T1000 (cell line): Measurements from ENCODE around the gene LASP1.

Source experiments
- DNase-seq: peaks from one replicate; lab custom pipeline; 2025; ENCODE audit warnings: mixed read lengths; lab: John Stamatoyannopoulos, UW

The LASP1 gene

DNA sequence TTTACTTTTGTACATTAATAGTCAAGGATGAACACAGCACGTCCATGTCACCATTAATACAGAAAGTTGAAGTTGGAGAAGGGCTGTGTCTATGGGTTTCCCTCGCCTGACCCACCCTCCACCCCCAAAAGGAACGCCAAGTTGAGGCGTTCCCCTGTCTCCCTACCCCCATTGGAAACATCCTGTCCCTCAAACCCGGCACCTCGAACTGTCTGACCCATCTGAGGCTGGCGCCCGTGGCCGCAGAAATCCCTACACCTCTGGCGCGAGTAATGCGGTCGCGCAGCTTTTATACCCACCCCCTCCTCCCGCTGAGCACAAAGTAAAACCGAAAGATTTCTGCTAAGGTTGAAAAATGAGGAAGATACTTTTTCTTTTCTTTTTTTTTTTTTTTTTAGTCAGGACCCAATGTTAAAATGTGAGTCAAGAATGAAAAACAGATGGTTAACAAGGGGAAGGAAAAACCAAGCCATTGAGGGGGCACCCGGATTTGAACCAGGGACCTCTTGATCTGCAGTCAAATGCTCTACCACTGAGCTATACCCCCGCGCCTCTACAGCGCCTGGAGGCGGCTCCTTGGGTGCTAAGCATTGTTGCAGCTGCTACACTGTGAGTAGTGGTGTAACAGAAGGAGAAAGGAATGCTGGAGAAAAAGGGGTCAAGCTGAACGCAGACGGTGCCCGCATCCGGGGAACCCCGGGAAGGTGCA lies 887 bp upstream of the LASP1 start:
- peak; percentile 88 for DNase-seq

DNA sequence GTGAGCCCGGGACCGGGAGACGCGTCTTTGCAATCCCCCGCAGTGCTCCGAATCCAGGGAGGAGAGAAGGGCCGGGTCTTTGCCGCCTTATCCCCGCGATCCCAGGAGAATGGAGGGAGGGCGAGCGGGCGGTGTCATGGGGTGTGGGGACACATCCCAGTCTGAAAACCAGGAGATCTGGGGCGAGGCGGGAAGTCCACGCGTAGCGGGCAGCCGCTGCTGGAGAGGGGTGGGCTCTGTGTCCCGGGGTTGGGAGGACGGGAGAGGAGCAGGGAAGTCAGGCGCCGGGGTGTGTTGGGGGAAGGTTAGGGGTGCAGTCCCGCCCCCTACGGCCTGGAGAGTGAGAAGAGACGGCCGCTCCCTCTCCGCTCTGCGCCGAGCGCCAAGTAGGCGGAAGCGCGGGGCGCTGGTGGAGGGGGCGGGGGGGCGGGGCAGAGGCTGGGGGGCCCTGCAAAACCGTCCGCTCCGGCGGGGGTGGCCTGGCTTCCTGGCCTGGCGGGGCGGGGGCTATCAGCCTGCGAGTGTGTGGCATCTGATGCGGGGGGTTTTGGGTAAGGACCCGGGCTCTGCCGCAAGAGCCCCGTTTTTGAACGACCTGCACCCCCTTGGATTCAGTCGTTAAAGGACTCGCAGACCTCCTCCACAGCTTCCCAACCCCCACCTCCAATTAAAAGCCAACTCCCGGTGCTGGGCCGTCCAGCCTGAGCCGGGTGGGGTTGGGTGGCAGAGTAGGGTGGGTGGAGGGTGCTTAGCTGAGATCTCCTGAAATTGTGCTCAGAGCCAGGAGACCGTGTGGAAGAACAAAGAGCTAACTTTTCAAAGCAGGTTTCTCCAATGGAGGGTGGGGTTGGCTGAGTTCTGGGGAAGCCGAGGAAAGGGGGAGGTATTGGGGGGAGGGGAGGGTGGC lies 654 bp downstream of the LASP1 start:
- peak; percentile 46 for DNase-seq

DNA sequence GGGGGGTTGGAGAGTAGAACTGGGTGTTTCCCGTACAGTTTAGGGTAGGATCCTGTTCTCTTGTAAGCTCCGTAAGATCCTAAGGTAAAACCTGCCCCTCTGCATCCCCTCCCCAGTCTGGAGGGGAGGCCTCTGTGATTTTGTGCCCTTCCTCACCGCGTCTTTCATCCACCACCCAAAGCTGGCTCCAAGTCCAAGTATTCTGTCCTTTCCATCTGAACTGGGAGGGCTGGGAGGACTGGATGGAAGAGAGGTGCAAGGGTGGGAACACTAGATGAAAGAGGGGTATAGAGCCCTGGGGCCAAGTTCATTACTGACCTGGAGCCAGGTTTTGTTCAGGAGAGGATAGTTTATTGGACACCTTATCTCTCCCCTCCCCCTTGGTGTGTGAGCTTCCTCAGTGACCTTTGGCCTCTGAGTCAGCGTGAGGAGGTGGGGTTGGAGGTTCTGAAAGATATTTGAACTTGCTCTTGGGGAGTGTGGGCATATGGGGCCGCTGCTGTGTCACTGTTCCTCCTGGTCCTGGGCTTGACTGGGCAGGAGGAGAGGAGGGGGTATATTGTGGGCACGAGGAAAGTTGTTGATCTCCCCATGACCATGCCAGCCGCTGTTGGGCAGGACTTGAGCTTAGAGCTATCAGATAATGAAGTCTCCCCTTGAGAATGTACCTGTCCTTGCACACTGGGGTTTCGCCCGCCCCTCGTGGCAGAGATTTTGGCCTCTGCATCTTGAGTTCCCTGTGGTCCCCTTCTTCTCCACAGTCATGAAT lies 1.6 kb downstream of the LASP1 start:
- DNase-seq: peak; percentile 36

DNA sequence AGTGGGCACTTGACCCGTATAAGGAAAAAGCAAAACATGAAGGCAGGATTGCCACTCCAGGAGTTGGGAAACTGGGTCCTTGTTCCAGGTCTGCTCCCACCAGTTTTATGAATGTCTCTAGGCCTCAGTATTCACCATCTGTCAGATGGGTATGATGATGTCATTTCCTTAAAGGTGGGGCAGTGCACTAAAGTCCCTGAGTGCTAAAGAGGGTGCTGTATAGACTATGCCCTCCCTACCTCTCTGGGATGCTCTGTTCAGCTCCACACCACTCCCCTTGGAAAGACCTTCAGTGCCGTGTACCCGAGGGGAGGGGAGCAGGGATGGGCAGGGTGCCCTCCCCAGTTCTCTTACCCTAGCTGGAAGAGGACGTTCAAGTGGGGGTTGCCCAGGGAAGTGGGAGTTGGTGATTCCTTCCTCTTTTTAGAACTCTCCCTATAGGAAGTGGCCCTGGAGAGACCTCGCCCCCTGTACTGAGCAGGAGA lies 2.2 kb downstream of the LASP1 start:
- no peak for DNase-seq

DNA sequence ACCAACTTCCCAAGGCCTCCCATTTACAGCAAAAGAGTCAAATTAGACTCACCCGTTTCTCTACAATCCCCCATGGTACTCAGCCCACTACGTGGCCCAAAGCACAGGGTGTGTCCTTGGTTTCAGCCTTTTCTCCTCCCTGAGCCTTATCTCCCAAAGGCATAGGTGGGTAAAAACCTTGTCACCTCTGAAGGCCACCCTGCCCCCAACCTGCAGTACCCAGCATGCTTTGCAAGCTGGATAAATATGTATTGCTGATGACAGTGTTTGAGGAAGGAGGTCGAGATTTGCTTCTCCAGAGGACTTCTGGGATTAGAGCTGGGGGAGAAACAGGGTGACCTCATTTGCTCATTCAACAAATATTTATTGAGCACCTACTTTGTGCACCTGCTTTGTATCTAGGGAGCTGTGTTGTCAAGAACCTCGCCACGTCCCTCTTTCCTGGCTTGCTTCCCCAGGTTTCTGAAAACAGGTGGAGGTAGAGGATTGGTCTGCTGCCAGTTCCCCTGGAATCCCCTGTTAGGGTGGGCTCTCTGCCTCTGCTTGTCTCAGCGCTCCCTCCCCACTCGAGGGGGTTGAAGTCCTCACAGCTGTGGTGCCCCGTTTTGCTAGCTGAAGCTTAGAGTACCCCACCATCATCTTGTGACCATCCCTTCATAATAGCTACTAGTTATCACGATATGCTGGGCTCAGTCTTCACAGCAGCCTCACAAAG lies 3.0 kb downstream of the LASP1 start:
- no peak for DNase-seq

DNA sequence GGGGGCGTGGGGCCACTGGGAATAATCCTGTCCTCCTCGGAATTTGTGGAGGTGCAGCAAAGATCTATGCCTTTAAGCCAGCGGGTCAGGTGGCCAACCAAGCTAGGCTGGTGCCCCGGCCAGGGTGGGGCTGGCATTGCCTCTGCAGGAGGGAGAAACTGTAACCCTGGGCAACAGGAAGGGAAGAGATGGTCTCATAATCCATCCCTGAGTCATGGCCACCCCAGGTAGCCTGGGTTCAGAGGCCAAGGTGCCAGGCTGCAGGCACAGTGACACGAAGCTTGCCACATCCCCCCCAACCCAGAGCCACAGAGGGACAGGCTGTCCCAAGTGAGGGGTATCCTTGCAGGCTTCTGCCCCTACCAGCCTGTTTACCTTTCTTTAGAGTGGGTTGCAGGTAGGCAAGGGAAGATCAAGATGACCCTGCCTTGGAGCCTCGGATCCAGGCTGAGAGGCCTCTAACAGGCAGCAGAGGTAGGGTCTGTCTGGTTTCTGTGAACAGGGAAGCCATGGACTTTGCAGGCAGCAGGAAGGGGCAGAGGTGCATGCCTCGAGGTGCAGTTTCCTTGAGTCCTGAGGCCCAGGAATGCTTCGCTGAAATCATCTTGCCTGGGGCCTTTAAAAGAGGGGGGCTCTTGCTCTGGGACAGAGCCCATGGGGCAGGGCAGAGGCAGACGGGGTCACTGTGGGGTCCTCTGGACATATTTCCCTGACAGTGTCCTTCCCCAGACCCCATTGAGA lies 4.0 kb downstream of the LASP1 start:
- DNase-seq: peak; percentile 30

DNA sequence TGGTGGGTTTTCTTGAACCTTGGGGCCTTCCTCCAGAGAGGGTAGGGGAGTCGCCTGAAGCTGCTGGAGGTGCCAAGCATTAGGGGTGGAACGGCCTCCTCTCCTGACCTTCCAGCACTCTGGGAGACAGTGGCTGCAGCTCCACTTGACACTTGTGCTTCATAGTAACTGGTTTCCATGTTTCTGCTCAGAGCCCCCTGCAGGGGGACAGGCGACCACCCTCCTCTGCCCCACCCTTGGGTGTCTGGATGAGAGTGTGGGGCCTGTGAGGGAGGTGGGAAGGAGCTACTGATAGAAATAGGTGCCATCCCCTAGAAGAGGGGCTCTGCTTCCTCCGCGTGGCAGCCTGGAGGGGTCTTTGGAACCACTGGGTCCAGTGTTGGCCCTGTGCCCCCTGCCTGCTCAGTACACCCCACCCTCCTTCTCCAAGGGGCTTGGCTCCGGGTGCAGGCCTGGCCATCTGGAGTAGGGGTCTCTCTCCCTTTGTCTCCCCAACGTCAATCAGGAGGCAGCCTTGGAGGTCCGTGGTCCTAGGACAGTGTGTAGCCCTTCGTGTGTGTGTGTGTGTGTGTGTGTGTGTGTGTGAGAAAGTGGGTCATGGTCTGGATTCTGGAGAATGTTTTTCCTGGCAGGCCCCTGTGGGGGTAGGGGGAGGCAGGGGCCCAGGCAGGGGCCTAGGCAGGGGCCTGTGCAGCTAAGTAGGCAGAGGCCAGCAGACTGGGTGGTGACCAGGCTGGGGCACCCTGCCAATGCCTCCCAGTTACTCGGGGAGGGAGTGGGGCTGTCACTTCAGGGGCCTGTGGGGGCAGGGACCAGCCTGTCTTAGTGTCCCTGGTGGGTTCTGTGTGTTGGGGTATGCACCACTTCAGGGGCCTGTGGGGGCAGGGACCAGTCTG lies 4.9 kb downstream of the LASP1 start:
- no peak for DNase-seq

DNA sequence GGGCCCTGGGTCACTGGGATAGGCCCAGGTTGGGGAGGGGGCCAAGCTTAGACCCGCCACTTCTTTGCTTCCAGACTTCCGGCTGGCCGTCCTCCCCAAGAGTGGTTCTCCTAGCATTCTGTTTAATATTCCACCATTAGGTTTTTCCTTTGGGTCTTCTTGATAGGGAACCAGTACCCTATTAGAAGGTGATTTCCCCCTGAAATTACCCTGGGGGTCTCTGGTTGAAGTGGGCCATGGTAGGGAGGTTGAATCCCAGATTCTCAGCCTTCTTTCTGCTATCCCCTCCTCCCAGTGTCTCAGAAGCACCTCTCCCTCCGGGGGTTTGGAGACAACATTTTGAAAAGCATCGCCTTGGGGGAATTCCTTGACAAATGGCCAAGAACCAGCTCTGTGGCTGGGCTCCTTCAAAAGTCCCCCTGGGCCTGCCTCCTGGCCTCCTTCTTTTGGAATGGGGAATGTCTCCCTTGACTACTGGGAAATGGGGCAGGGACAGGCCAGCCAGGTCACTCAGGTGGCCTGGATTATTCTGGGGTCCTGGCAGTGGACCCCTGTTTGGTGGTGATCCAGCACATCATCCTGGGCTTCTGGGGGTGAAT lies 5.7 kb downstream of the LASP1 start:
- peak; percentile 48 for DNase-seq

DNA sequence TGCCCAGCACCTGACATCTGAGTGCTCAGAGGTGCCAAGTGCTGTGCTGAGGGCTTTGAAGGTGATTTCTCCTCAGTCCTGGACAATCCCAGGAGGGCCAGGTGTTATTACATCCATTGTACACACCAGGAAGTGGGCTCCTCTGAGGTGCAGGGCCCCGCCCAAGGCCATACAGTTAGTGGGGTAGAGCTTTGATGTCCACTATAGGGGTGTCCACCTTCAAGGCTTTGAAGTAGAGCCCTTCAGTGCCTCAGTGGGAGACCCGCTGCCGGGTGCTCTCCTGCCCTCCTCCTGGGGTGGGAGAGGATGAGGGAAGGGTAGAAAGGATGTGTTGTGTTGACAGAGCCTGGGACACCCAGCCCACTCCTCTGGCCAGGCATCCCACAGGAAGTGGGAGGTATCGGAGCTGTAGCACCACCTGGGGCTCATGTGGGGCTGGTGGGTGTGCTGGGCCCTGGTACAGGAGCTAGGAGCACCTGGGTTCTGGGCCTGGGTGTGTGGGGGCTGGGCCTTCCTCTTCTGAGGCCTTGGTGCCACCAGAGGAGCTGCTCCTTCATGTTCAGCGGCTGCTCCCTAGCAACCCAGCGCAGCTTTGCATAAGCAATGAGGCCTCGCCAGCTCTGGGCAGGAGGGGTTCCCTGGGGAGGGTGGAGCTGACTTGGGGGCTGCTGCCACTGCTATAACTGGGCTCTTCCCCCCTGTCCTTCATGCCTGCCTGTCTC lies 7.4 kb downstream of the LASP1 start:
- DNase-seq: no peak

DNA sequence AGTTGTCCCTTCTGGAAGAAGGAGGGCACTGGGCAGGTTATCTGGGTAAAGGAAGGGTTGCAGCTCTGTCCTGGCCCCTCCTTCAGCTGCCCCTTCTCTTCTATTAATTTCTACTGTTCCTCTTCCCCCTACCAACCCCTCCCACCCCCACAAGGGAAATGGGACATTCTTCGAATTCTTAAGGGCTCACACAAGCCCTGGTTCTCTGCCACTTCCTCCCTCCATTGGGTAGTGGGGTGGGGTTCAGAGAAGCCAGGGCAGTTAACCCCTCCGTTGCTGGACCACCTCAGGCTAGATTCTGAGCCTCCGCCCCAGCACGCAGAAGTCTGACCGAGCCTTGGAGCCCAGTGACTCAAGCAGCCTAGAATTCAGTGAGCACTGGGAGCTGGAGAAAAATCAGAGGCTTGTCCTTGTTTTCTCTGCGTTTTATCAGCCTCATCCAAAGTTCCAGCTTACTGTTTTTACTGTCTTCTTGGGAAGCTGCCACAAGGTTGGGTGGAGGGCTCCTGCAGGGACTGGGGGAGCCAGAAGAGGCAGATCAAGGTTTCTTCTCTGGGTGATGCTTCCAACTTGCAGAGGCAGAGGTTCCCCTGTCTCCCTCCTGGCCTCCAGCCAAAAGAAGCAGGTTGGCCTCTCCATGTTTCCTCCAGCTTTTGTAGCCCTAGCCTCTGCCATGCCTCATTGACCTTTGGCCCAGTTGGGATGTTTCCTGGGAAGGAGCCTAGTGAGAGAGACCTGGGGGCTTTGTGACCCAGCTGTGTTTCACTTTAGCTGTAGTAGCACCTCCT lies 10.2 kb downstream of the LASP1 start:
- DNase-seq: peak; percentile 82

DNA sequence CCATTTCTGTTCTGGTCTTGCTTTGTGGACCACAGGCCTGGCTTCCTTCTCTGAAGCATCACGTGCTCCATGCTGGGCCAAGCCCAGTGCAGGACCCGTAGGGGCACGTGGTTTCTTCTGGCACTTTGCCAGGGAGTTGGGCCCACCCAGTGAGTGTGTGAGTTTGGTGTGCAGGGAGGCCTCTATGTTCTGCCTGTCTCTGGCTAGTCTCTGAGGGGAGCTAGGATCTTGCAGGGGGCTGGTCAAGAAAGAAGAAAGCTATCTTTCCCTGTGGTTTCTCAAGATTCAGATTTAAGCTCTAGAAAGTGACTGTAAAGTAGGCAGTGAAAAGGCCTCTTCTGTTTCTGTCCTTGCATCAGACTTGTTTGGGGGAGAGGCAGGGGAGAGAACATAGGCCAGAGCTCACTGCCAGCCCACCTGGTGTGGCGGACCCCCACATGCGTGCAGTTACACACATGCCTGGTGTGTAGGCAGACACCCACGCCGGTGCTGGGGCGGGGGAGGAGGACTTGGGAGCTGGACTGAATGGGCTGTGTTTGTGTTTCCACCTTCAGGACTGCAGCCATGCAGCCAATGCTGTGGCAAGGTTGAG lies 11.8 kb downstream of the LASP1 start:
- no peak for DNase-seq

DNA sequence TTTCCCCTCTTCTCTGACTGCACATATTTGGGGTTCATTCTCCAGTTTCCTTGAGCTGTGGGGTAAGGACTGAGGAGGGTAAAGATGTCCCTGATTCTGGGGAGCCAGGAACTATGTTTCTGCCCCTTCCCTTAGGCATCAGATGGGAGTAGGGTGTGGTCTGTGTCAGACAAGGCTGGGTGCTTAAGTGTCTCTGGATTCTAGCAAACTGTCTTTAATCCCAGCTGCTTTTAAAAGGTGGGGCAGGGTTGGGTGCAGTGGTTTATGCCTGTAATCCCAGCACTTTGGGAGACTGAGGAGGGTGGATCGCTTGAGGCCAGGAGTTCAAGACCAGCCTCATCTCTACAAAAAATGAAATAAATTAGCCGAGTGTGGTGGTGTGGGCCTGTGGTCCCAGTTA lies 13.0 kb downstream of the LASP1 start:
- DNase-seq: no peak

DNA sequence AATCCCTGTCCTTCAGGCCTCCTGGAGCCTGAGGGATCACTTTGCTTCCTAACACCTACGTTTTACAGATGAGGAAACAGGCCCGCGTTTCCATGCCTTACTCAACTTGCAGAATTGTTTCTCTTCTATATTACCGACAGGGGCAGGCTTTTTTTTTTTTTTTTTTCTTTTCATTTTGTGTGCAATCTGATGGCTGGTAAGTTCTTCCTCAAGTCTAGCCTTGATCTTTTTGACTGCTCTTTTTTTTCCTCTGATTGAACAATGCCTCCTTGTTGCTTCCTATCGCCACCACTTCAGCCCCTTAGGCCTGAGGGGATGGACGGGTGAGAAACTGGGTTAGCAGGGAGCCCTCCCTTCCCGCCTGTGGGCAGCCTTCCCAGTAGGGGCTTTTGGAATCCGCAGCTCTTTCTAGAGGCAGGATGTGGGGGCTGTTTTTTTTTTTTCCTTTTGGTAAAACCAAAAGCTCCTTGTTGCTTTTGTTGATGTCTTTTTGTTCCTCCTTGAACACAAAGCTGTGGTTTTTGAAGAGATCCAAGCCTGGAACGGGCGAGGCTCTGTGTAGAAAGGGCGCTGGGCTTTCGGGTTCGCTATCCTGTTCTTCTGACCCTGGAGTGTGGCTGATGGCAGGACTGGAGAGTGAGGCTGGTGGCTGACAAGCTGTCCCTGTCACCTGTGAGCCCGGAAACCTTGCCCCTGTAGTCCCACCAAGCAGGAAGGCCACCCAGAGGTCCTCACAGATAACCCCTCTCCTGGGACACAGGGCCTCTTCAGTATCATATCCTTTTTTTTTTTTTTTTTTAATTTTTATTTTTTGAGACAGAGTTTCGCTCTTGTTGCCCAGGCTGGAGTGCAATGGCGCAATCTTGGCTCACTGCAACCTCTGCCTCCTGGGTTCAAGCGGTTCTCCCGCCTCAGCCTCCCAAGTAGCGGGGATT lies 14.0 kb downstream of the LASP1 start:
- no peak for DNase-seq

DNA sequence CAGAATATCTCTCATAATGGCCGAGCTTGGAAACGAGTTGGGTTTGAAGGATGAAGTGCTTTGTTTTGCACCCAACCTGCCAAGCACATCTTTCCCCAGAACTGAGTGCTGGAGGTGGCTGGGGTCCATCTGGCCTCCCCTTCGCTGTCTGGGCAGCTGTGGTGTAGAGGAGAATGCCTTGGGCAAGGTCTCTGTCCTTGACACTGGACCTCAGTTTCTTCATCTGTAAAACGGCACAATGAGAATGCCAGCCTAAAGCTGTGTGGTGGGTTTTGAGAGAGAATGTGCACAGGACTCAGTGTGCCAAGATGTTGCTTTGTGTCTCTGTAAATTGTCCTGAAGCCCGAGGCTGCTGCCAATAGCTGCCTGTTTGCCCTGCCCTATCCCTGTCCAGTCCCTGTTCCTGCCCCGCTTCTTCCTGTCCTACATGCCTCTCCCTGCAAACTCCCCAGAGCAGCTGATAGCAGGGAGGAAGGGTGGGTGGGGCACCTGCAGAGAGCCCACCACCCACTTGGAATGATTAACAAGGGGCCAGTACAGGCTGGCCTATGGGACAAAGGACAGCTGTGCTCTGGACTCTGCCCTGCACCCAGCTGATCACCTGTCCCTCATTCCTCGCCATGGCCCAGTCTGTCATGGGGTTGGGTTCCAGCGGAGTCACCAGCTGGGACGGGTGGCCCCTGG lies 15.3 kb downstream of the LASP1 start:
- DNase-seq: no peak

DNA sequence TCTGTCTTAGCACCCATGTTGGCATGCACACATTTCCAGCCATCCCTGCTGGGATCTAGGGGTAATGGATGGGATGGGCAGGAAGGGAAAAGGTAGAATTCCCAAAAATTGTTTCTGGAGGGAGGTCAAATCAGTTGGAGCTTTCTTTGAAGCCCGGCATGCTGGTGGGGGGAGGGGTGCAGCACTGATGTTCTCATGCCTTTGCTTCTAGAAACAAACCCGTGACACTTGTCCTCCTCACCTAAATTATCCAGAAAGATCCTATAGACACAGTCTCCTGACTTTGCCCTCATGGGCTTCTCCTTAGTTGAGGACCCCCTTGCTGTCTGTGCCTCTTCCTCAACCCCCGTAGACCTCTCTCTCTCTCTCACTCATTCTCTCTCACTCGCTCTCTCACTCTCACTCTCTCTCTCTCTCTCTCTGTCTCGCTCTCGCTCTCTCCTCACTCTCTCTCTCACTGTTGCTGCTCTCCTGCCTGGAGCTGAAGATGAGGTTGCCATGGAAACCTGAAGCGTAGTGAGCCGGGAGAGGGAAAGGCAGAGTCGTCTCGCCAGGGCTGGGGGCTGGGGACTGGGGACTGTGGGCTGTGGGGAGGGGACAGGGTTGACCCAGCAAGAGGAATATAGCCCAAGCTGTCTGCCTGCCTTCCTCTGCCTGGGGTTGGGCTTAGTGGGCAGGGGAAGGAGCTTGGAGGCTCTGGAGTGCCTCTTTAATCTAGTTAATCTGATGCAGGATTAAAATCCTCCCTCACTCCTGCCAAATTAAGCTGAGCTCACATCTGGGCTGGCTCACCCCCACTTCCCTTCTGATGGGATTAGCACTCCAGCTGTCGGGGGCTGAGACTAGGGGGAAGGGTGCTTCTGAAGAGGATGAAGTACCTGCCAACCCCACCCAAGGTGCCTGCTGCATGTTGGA lies 16.1 kb downstream of the LASP1 start:
- no peak for DNase-seq
